Astrocyte (in vitro differentiated cells and primary cell): Measurements from ENCODE around the gene VPS11.

Experiments used
- EZH2 ChIP-seq: IDR thresholded peaks from 2 replicates; pipeline ENCODE4 v1.6.1; 2012; ENCODE audit warnings: mild to moderate bottlenecking, low read length, inconsistent platforms; ENCODE audit not compliant: insufficient read depth
- TF ChIP-seq, protein P1 (sequence below): IDR thresholded peaks from 2 replicates; pipeline ENCODE4 v1.5.1; 2011; ENCODE audit warnings: low read depth, mild to moderate bottlenecking, inconsistent platforms, low read length, moderate library complexity; ENCODE audit not compliant: insufficient read depth

DNA sequence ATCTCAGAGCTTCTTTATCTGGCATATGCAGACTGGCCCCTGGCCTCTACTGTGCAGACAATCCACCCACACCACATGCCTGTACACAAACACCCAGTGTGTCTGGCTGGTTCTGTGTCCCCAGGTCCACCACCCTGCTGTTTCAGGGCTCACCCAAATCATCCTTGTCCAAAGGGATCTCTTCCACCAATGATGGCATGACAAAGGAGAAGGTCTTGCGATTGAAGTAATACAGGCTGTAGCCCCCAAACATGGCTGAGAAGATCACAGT is 38.6 kb upstream of the VPS11 start:
- TF ChIP-seq, protein P1, sequence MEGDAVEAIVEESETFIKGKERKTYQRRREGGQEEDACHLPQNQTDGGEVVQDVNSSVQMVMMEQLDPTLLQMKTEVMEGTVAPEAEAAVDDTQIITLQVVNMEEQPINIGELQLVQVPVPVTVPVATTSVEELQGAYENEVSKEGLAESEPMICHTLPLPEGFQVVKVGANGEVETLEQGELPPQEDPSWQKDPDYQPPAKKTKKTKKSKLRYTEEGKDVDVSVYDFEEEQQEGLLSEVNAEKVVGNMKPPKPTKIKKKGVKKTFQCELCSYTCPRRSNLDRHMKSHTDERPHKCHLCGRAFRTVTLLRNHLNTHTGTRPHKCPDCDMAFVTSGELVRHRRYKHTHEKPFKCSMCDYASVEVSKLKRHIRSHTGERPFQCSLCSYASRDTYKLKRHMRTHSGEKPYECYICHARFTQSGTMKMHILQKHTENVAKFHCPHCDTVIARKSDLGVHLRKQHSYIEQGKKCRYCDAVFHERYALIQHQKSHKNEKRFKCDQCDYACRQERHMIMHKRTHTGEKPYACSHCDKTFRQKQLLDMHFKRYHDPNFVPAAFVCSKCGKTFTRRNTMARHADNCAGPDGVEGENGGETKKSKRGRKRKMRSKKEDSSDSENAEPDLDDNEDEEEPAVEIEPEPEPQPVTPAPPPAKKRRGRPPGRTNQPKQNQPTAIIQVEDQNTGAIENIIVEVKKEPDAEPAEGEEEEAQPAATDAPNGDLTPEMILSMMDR = no peak
- TF ChIP-seq EZH2 = no peak
